SK-N-SH (cell line): ENCODE measurements around the gene USP2.

Source experiments
- CHD2 ChIP-seq: fragments of 150-350 bp; IDR thresholded peaks from 2 replicates; pipeline ENCODE4 v1.6.1; 2018; ENCODE audit warnings: low read length; ENCODE audit not compliant: partially characterized antibody
- JUND ChIP-seq: IDR thresholded peaks from 2 replicates; pipeline ENCODE4 v1.4.0; 2012
- NFIC ChIP-seq: IDR thresholded peaks from 2 replicates; pipeline ENCODE4 v1.4.0; 2012; ENCODE audit warnings: borderline replicate concordance
- POLR2AphosphoS5 ChIP-seq: IDR thresholded peaks from 2 replicates; pipeline ENCODE4 v1.6.1; 2012; ENCODE audit warnings: low read depth, low read length
- RXRA ChIP-seq: IDR thresholded peaks from 2 replicates; pipeline ENCODE4 v1.4.0; 2012; ENCODE audit warnings: low read depth, mild to moderate bottlenecking, borderline replicate concordance
- TCF12 ChIP-seq: IDR thresholded peaks from 2 replicates; pipeline ENCODE4 v1.4.0; 2012
- TF ChIP-seq, protein P1 (sequence below): fragments of 200-600 bp; sonication (generic); IDR thresholded peaks from 2 replicates; pipeline ENCODE4 v1.6.1; 2017; ENCODE audit warnings: antibody characterized with exemption, mild to moderate bottlenecking, moderate library complexity
- TF ChIP-seq, protein P2 (sequence below): IDR thresholded peaks from 2 replicates; pipeline ENCODE4 v1.4.0; 2012; ENCODE audit warnings: low read depth, borderline replicate concordance

DNA sequence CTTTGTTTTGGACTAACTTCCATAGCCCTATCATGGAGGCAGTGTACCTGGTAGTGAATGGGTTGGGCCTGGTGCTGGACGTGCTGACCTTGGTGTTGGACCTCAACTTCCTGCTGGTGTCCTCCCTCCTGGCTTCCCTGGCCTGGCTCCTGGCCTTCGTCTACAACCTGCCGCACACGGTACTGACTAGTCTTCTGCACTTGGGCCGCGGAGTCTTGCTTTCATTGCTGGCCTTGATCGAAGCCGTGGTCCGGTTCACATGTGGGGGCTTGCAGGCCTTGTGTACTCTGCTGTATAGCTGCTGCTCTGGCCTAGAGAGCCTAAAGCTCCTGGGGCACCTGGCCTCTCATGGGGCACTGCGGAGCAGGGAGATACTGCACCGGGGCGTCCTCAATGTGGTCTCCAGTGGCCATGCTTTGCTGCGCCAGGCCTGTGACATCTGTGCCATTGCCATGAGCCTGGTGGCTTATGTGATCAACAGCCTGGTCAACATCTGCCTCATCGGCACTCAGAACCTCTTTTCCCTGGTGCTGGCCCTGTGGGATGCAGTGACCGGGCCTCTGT lies 46.3 kb downstream of the USP2 start:
- TF ChIP-seq, protein P1, sequence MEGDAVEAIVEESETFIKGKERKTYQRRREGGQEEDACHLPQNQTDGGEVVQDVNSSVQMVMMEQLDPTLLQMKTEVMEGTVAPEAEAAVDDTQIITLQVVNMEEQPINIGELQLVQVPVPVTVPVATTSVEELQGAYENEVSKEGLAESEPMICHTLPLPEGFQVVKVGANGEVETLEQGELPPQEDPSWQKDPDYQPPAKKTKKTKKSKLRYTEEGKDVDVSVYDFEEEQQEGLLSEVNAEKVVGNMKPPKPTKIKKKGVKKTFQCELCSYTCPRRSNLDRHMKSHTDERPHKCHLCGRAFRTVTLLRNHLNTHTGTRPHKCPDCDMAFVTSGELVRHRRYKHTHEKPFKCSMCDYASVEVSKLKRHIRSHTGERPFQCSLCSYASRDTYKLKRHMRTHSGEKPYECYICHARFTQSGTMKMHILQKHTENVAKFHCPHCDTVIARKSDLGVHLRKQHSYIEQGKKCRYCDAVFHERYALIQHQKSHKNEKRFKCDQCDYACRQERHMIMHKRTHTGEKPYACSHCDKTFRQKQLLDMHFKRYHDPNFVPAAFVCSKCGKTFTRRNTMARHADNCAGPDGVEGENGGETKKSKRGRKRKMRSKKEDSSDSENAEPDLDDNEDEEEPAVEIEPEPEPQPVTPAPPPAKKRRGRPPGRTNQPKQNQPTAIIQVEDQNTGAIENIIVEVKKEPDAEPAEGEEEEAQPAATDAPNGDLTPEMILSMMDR, result no peak
- TF ChIP-seq CHD2, result no peak
- TF ChIP-seq, protein P2, sequence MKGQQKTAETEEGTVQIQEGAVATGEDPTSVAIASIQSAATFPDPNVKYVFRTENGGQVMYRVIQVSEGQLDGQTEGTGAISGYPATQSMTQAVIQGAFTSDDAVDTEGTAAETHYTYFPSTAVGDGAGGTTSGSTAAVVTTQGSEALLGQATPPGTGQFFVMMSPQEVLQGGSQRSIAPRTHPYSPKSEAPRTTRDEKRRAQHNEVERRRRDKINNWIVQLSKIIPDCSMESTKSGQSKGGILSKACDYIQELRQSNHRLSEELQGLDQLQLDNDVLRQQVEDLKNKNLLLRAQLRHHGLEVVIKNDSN, result no peak
- no peak for TF ChIP-seq RXRA
- TF ChIP-seq NFIC, result no peak
- TF ChIP-seq JUND, result no peak
- TF ChIP-seq TCF12, result no peak
- no peak for TF ChIP-seq POLR2AphosphoS5
